Measurements from ENCODE around the gene GALNT10. TPM values are rescaled to one million over a fixed set of nuclear protein-coding genes. Genes with fewer than 3 reads are reported as not detected.

Gene GALNT10
- polyA plus RNA-seq, 1 experiment, result 203 TPM

DNA sequence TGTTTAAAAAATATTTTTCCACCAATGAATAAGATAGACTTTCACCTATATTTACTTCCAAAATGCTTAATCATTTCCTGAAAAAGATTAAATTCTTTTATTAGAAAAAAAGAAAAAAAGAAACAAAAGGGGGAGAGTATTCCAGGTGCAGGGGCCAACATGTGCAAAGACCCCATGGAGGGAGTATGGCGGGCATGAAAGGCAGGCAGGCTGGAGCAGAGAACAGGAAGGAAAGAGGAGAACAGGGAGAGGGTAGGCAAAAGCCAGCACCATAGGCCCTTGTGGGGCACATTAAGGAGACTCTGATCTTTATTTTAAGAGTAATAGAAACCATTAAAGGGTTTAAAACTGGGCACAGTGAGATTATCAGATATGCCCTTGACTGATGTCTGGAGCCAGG lies 238.8 kb downstream of the GALNT10 start:
- TF ChIP-seq, protein P1, sequence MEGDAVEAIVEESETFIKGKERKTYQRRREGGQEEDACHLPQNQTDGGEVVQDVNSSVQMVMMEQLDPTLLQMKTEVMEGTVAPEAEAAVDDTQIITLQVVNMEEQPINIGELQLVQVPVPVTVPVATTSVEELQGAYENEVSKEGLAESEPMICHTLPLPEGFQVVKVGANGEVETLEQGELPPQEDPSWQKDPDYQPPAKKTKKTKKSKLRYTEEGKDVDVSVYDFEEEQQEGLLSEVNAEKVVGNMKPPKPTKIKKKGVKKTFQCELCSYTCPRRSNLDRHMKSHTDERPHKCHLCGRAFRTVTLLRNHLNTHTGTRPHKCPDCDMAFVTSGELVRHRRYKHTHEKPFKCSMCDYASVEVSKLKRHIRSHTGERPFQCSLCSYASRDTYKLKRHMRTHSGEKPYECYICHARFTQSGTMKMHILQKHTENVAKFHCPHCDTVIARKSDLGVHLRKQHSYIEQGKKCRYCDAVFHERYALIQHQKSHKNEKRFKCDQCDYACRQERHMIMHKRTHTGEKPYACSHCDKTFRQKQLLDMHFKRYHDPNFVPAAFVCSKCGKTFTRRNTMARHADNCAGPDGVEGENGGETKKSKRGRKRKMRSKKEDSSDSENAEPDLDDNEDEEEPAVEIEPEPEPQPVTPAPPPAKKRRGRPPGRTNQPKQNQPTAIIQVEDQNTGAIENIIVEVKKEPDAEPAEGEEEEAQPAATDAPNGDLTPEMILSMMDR (IDR thresholded peaks at IDR 0.05; ENCODE audit: insufficient read depth, low read depth, low read length), result no peak
- DNase-seq (ENCODE audit: low read depth), result no peak
- no peaks in the 10 kb centered on the region for H3K27me3 ChIP-seq (ENCODE audit: control insufficient read depth, insufficient read depth, low read length)
- H3K36me3 ChIP-seq (ENCODE audit: control insufficient read depth, insufficient read depth, low read length), result no peaks in the 10 kb centered on the region
- ChIA-PET POLR2A (no interaction called here), CTCF (interaction anchor here (0.8 kb wide), 1 partner anchor 10 kb away, joined by 3 read pairs; no protein-coding TSS in a partner anchor)
- H3K4me3 ChIP-seq (ENCODE audit: low read depth, low read length), result no peak overlapping the region

DNA sequence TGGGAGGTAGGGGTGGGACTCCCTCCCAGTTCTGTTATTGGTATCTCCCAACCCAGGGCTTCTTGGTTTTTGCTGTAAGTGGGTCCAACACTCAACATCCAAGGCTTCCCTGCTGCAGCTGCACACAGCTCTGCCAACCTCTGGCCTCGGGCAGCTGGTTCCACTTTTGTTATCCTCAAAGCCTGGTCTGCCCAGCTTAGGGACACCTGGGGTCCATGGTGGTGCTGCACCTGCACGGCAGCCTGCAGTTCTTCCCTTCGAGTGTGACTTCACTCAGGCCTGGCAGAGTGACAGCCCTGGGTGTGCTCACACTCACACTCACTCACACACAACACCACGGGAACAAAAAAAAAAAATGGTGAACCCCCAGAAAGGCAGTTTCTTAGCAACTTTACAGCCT lies 239.9 kb downstream of the GALNT10 start:
- DNase-seq (ENCODE audit: low read depth), result no peak
- H3K4me3 ChIP-seq (ENCODE audit: low read depth, low read length), result no peak overlapping the region
- H3K27me3 ChIP-seq (ENCODE audit: control insufficient read depth, insufficient read depth, low read length), result no peaks in the 10 kb centered on the region
- TF ChIP-seq, protein P1 (IDR thresholded peaks at IDR 0.05; ENCODE audit: insufficient read depth, low read depth, low read length), result no peak
- POLR2A ChIA-PET, result no interaction called here
- CTCF ChIA-PET, result interaction anchor here (0.6 to 1.4 kb wide), 7 partner anchors 9 to 358 kb away, joined by 3 to 7 read pairs (median 4); no protein-coding TSS in a partner anchor
- H3K36me3 ChIP-seq (ENCODE audit: control insufficient read depth, insufficient read depth, low read length), result no peaks in the 10 kb centered on the region

DNA sequence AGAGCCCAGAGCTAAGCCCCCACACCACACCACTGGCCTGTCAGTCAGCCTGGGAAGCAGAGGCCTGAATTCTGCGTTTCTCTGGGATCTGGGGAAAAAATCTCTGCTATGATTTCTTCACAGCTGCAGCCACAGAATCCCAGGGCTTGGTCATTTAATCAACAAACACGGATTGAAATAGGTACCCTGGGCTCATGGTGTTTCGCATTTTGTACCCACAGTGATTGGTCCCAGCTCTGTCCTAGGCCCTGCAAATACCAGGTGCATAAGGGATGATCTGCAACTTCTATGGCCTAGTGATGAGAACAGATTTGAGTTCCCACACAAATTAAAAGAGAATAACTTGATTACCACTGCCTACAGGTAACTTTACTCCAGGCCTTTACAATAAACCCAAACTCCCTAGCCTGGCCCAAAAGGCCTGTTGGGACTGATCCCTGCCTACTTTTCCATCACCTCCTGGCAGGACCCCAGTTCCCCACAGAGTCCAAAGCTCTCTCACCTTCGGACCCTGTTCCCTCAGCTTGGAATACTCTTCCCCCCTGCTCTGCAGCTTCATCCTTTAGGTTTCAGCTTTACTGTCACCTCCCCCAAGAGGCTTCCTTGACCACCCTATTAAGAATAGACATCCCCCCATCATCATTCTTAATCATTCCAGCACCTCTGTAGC lies 240.6 kb downstream of the GALNT10 start:
- no peaks in the 10 kb centered on the region for H3K36me3 ChIP-seq (ENCODE audit: control insufficient read depth, insufficient read depth, low read length)
- ChIA-PET CTCF (interaction anchor here (0.6 to 1.4 kb wide), 5 partner anchors 10 to 359 kb away, joined by 3 to 7 read pairs (median 4); no protein-coding TSS in a partner anchor), POLR2A (no interaction called here)
- no peak overlapping the region for H3K4me3 ChIP-seq (ENCODE audit: low read depth, low read length)
- no peaks in the 10 kb centered on the region for H3K27me3 ChIP-seq (ENCODE audit: control insufficient read depth, insufficient read depth, low read length)
- TF ChIP-seq, protein P1 (IDR thresholded peaks at IDR 0.05; ENCODE audit: insufficient read depth, low read depth, low read length), result no peak
- DNase-seq (ENCODE audit: low read depth), result no peak

DNA sequence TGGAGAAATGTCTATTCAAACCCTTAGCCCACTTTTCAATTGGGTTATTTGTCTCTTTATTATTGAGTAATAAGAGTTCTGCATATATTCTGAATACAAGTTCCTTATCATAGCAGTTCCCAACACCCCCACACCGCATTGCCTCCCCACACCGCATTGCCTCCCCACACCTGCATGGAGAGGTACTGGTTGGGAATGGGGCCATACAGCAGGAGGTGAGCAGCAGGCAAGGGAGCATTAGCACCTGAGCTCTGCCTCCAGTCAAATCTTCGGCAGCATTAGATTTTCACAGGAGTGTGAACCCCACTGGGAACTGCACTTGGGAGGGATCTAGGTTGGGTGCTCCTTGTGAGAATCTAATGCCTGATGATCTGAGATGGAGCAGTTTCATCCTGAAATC lies 244.7 kb downstream of the GALNT10 start:
- POLR2A ChIA-PET, result no interaction called here
- no peaks in the 10 kb centered on the region for H3K27me3 ChIP-seq (ENCODE audit: control insufficient read depth, insufficient read depth, low read length)
- no peak overlapping the region for H3K4me3 ChIP-seq (ENCODE audit: low read depth, low read length)
- peaks cover 2% of the 10 kb centered on the region; the same call in 1 of the 2 replicates for H3K36me3 ChIP-seq (ENCODE audit: control insufficient read depth, insufficient read depth, low read length)
- TF ChIP-seq, protein P1 (IDR thresholded peaks at IDR 0.05; ENCODE audit: insufficient read depth, low read depth, low read length), result no peak
- CTCF ChIA-PET, result no interaction called here
- DNase-seq (ENCODE audit: low read depth), result no peak

DNA sequence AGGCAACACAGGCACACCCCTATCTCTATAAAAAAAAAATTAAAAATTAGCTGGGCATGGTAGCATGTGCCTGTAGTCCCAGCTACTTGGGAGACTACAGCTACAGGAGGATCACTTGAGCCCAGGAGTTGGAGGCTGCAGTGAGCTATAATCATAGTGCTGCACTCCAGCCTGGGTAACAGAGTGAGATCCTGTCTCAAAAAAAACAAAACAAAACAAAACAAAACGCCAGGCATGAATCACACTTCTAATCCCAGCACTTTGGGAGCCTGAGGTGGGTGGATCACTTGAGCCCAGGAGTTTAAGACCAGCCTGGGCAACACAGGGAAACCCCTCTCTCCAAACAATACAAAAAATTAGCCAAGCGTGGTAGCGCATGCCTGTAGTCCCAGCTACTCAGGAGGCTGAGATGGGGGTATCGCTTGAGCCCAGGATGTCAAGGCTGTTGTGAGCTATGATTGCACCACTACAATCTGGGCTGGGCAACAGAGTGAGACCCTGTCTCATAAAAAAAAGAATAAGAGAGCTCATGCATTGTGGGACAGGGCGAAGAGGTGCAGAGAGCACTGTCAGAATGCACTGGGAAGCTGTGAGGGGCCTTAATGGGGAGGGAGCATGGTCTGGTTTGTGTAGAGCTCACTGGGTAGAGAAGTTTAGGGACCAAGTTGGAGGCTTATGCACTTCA lies 246.9 kb downstream of the GALNT10 start:
- H3K36me3 ChIP-seq (ENCODE audit: control insufficient read depth, insufficient read depth, low read length), result peaks cover 8% of the 10 kb centered on the region
- TF ChIP-seq, protein P1 (IDR thresholded peaks at IDR 0.05; ENCODE audit: insufficient read depth, low read depth, low read length), result no peak
- no peaks in the 10 kb centered on the region for H3K27me3 ChIP-seq (ENCODE audit: control insufficient read depth, insufficient read depth, low read length)
- POLR2A ChIA-PET, result interaction anchor here (0.6 kb wide), 1 partner anchor 9 kb away, joined by 3 read pairs; no protein-coding TSS in a partner anchor
- no peak overlapping the region for H3K4me3 ChIP-seq (ENCODE audit: low read depth, low read length)
- DNase-seq (ENCODE audit: low read depth), result no peak
- CTCF ChIA-PET, result interaction anchor here (0.6 to 1.9 kb wide), 5 partner anchors 16 to 257 kb away, joined by 3 to 4 read pairs (median 4); no protein-coding TSS in a partner anchor
